HL-60 (cell line): ENCODE data around the gene GUCD1.
A peak's percentile ranks its signal among the peaks of the same experiment; 100 is the strongest.

Experiments
- DNase-seq, 2 experiments: peaks; one replicate each; pipeline ENCODE4 v3.0.0-alpha.2; 2010 to 2020; ENCODE audit warnings: low read depth in 1 of 2, low spot score in 1 of 2
- H3K27ac ChIP-seq: fragments of 250-450 bp; sonication (Bioruptor Pico); replicated peaks from 2 replicates; pipeline ENCODE4 v1.5.1; 2020; ENCODE audit warnings: mild to moderate bottlenecking, moderate library complexity
- H3K27me3 ChIP-seq: fragments of 250-450 bp; sonication (Bioruptor Pico); 2 replicates; pipeline ENCODE4 v1.5.1; 2021; ENCODE audit warnings: mild to moderate bottlenecking, moderate library complexity; ENCODE audit not compliant: insufficient read depth, poor library complexity, severe bottlenecking
- H3K4me3 ChIP-seq: replicated peaks from 2 replicates; pipeline ENCODE4 v1.5.1; 2011; ENCODE audit warnings: mild to moderate bottlenecking, control low read depth, low read length; ENCODE audit not compliant: insufficient read depth
- GABPA ChIP-seq: IDR thresholded peaks from 2 replicates; pipeline ENCODE4 v1.6.1; 2012; ENCODE audit warnings: low read depth
- POLR2AphosphoS5 ChIP-seq: IDR thresholded peaks from 2 replicates; pipeline ENCODE4 v1.6.1; 2012; ENCODE audit warnings: low read depth
- SPI1 ChIP-seq: IDR thresholded peaks from 2 replicates; pipeline ENCODE4 v1.6.1; 2012; ENCODE audit warnings: low read depth, mild to moderate bottlenecking, borderline replicate concordance
- TF ChIP-seq, protein P1 (sequence below): IDR thresholded peaks from one replicate; pipeline ENCODE4 v1.5.1; 2011; ENCODE audit warnings: low read length, control low read depth, inconsistent platforms; ENCODE audit not compliant: insufficient read depth
- TF ChIP-seq, protein P2 (sequence below): IDR thresholded peaks from 2 replicates; pipeline ENCODE4 v1.6.1; 2012; ENCODE audit warnings: low read depth; ENCODE audit not compliant: insufficient replicate concordance

The GUCD1 gene

DNA sequence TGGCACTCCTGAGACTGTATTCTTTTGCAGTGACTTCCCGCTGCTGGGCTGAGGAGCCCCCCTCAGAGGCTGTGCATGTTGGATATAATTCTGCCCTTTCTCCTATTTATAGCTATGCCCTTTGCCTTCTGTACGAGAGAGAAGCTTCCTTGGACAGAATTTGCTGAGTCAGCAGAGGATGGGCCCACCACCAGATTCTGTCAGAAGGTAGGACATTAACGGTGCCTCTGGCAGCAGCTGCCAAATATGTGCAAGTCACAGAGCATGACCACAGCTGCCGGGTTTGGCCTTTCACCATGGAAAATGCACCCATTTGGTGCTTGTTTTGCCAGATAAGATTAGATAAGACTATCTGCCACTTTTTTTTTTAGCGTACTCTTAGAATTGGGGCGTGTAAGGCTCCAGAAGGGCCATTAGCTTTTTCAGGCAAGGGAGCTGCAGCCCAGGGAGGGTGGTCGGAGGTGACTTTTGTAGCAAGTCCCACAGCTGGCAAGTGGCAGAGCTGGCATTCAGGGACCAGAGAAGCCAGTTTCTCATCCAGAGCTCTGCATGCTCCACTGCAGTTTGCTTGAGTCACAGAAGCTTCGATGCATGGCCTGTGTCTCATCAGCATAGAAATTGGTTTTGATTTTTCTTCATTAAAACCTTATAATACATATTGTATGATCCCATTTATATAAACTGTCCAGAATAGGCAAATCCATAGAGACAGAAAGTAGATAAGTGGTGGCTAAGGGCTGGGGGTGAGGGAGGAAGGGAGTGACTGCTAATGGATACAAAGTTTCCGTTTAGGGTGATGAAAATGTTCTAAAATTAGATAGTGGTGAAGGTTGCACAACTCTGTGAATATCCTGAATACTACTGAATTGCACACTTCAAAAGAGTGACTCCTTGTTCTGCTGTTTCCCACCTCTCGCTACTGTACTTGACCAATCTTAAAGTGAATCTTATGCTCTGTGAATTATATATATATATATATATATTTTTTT, 44.0 kb downstream of the GUCD1 start:
- TF ChIP-seq, protein P1, sequence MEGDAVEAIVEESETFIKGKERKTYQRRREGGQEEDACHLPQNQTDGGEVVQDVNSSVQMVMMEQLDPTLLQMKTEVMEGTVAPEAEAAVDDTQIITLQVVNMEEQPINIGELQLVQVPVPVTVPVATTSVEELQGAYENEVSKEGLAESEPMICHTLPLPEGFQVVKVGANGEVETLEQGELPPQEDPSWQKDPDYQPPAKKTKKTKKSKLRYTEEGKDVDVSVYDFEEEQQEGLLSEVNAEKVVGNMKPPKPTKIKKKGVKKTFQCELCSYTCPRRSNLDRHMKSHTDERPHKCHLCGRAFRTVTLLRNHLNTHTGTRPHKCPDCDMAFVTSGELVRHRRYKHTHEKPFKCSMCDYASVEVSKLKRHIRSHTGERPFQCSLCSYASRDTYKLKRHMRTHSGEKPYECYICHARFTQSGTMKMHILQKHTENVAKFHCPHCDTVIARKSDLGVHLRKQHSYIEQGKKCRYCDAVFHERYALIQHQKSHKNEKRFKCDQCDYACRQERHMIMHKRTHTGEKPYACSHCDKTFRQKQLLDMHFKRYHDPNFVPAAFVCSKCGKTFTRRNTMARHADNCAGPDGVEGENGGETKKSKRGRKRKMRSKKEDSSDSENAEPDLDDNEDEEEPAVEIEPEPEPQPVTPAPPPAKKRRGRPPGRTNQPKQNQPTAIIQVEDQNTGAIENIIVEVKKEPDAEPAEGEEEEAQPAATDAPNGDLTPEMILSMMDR = no peak
- TF ChIP-seq POLR2AphosphoS5 (peak; percentile 72), SPI1 (peak; percentile 45; the same call in 1 of the 2 replicates), GABPA (no peak)
- TF ChIP-seq, protein P2, sequence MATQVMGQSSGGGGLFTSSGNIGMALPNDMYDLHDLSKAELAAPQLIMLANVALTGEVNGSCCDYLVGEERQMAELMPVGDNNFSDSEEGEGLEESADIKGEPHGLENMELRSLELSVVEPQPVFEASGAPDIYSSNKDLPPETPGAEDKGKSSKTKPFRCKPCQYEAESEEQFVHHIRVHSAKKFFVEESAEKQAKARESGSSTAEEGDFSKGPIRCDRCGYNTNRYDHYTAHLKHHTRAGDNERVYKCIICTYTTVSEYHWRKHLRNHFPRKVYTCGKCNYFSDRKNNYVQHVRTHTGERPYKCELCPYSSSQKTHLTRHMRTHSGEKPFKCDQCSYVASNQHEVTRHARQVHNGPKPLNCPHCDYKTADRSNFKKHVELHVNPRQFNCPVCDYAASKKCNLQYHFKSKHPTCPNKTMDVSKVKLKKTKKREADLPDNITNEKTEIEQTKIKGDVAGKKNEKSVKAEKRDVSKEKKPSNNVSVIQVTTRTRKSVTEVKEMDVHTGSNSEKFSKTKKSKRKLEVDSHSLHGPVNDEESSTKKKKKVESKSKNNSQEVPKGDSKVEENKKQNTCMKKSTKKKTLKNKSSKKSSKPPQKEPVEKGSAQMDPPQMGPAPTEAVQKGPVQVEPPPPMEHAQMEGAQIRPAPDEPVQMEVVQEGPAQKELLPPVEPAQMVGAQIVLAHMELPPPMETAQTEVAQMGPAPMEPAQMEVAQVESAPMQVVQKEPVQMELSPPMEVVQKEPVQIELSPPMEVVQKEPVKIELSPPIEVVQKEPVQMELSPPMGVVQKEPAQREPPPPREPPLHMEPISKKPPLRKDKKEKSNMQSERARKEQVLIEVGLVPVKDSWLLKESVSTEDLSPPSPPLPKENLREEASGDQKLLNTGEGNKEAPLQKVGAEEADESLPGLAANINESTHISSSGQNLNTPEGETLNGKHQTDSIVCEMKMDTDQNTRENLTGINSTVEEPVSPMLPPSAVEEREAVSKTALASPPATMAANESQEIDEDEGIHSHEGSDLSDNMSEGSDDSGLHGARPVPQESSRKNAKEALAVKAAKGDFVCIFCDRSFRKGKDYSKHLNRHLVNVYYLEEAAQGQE = peak; percentile 26
- peak; percentile 82 to 83 for DNase-seq
- Histone ChIP-seq H3K27me3 (no peaks in the 10 kb centered on the region), H3K27ac (peak overlapping the region; percentile 90), H3K4me3 (no peak overlapping the region)

DNA sequence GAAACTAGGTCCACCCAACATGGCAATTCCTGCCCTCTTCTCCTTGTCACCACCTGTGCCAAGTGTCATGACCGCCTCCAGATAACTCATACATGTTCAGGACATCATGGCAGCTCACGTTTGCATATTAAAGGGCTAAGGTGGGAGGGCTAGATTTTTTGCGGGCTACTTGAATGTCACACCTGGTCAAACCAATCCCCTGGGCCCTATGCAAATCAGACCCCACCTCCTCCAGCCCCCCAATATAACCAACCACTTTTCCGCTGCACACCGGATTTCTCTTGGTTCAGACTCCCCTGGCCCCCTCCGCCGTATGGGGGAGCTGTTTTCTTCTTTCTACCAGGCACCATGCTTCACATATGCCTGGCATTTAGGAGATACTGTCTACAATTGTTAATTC, 47.2 kb downstream of the GUCD1 start:
- TF ChIP-seq, protein P2 = no peak
- TF ChIP-seq, protein P1 = no peak
- no peak for TF ChIP-seq POLR2AphosphoS5
- TF ChIP-seq SPI1 = no peak
- no peak for TF ChIP-seq GABPA
- no peaks in the 10 kb centered on the region for H3K27me3 ChIP-seq
- no peak for DNase-seq
- H3K4me3 ChIP-seq = no peak overlapping the region
- peak overlapping the region; percentile 54 for H3K27ac ChIP-seq

DNA sequence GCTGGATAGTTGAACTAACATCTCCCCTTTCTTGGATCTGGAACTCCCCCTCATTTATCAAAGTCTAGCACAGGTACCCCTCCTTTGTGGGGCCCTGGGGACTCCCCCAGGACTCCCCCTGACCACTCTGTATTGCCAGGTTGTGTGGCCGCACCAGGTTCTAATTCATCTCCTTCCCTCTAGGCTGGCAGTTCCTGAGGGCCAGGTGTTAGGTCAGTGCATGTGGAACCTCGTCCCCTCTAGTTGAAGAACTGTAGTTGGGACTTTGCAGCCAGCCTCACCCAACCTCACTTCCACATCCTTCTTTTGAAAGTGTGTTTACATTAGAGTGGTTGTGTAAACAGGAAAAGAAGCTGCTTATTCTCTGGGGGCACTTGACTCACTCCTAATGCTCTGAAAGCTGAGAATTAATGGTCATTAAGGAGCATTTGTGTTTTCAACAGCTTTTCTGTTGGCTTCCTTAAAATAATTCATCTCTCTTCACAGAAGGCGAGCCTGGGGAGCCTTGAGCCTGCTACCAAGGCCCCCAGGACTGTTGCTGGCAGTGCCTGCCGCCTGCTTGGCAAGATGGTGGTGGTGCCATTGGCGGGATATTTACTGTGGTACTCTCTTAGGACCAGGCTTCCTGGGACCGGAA, 48.0 kb downstream of the GUCD1 start:
- Histone ChIP-seq H3K4me3 (no peak overlapping the region), H3K27ac (peak overlapping the region; percentile 54), H3K27me3 (no peaks in the 10 kb centered on the region)
- TF ChIP-seq POLR2AphosphoS5 = no peak
- TF ChIP-seq GABPA = peak; percentile 59
- TF ChIP-seq SPI1 = peak; percentile 60; the same call in 1 of the 2 replicates
- TF ChIP-seq, protein P1 = no peak
- TF ChIP-seq, protein P2 = no peak
- peak in 1 of 2 experiments; percentile 54 for DNase-seq
